Measurements from ENCODE around the gene OLFML2B.

- TF ChIP-seq, protein P1, sequence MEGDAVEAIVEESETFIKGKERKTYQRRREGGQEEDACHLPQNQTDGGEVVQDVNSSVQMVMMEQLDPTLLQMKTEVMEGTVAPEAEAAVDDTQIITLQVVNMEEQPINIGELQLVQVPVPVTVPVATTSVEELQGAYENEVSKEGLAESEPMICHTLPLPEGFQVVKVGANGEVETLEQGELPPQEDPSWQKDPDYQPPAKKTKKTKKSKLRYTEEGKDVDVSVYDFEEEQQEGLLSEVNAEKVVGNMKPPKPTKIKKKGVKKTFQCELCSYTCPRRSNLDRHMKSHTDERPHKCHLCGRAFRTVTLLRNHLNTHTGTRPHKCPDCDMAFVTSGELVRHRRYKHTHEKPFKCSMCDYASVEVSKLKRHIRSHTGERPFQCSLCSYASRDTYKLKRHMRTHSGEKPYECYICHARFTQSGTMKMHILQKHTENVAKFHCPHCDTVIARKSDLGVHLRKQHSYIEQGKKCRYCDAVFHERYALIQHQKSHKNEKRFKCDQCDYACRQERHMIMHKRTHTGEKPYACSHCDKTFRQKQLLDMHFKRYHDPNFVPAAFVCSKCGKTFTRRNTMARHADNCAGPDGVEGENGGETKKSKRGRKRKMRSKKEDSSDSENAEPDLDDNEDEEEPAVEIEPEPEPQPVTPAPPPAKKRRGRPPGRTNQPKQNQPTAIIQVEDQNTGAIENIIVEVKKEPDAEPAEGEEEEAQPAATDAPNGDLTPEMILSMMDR (IDR thresholded peaks at IDR 0.05), result no peak
- no peak for TF ChIP-seq POLR2A (IDR thresholded peaks at IDR 0.05)
Measured at GRCh38 chr1:161952607-161953172, 71.0 kb downstream of the OLFML2B start.
